Choroid plexus epithelial cell (primary cell): ENCODE measurements around the gene CAD.
"Not testable (repeated sequence)": the region's sequence is repeated elsewhere in the genome, so short reads cannot be mapped to it uniquely, and the experiment has no call there.

Source experiments
- DNase-seq: peaks from one replicate; pipeline ENCODE4 v3.0.0-alpha.2; 2010; ENCODE audit warnings: low read depth
- H3K4me3 ChIP-seq: 2 replicates; pipeline ENCODE4 v1.5.1; 2011; ENCODE audit warnings: low read depth, mild to moderate bottlenecking, control low read depth, low read length, moderate library complexity
- TF ChIP-seq, protein P1 (sequence below): conservative IDR thresholded peaks from 2 replicates; pipeline ENCODE4 v1.5.1; 2011; ENCODE audit warnings: low read depth, mild to moderate bottlenecking, control low read depth, inconsistent platforms, low read length, moderate library complexity

Gene CAD

DNA sequence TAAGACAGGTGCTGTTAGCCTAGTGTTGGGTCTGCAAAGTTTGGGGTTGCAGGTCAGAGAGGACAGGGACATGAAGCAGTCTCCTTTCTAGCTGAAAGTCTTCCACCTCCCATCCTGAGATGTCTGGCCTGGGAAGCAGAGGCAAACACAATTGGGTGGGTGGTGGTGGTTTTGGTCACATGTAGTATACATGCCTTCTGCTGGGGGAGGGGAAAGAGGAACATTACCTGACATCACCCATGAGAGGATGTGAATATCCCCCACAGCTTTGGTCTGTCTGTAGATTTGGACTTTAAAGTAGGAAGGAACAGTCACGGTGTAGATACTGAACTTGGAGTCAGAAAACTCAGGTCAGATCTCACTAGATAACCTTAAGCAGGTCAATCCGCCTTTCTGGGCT, 53.5 kb downstream of the CAD start:
- H3K4me3 ChIP-seq: no peak overlapping the region
- TF ChIP-seq, protein P1, sequence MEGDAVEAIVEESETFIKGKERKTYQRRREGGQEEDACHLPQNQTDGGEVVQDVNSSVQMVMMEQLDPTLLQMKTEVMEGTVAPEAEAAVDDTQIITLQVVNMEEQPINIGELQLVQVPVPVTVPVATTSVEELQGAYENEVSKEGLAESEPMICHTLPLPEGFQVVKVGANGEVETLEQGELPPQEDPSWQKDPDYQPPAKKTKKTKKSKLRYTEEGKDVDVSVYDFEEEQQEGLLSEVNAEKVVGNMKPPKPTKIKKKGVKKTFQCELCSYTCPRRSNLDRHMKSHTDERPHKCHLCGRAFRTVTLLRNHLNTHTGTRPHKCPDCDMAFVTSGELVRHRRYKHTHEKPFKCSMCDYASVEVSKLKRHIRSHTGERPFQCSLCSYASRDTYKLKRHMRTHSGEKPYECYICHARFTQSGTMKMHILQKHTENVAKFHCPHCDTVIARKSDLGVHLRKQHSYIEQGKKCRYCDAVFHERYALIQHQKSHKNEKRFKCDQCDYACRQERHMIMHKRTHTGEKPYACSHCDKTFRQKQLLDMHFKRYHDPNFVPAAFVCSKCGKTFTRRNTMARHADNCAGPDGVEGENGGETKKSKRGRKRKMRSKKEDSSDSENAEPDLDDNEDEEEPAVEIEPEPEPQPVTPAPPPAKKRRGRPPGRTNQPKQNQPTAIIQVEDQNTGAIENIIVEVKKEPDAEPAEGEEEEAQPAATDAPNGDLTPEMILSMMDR: no peak
- no peak for DNase-seq

DNA sequence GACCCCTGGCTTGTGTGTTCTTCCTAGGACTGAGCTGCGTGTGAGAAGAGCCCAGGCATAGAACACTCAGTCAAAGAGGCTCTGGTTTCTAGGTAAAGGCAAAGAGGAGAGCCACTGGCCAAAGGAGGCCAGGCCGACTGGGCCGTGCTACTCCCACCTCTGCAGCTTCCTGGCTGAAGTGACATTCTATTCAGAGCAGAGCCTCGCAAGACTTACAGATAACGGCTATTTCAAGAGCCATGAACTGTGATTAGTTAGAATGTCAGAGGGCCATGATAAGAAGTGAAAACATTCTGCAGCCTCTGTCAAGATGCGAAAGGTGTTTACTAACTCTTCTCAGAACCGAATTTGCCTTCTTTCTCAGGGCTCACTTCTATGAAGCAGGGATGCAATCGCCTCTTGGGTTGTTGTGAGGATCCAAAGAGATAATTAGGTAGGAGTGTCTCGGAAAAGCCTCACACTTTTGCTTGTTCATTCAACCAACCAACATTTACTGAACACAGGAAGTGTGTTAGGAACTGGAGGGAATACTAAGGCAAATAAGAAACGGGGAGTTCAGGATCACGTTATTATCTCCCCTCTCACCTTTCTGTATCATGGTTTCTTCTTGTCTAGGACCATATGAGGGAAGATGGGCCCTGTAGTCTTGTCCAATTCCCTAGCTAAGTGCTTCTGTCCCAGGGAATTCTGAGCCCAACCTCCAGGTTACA, 54.6 kb downstream of the CAD start:
- no peak for DNase-seq
- no peak overlapping the region for H3K4me3 ChIP-seq
- TF ChIP-seq, protein P1: no peak

DNA sequence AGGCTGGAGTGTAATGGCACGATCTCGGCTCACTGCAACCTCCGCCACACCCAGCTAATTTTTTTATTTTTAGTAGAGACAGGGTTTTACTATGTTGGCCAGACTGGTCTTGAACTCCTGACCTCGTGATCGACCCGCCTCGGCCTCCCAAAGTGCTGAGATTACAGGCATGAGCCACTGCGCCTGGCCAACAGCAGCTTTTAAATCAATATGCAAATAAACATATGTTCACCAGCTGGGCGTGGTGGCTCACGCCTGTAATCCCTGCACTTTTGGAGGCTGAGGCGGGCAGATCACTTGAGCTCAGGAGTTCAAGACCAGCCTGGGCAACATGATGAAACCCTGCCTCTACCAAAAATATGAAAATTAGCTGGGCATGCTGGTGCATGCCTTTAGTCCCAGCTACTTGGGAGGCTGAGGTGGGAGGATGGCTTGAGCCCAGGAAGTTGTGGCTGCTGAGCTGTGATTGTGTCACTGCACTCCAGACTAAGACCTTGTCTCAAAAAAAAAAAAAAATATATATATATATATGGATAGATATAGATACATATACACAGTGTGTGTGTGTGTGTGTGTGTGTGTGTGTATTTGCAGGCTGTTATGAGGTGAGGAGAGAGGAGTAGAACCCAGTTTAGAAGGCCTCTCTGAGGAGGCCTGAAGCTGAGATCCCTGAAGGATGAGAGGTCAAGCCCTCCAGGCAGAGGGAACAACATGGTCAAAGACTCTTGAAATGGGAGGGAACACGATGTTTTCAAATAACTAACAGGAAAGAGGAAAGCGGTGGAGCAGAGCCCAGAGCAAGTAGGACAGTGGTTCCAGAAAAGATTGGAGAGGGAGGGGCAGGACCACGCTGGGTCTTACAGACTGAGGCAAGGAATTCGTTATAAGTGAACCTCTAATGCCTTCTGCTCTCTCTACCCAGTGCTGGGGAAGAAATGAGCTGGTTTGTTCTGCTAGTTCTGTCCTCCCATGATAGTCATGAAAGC, 55.7 kb downstream of the CAD start:
- H3K4me3 ChIP-seq, DNase-seq: not testable (repeated sequence)

DNA sequence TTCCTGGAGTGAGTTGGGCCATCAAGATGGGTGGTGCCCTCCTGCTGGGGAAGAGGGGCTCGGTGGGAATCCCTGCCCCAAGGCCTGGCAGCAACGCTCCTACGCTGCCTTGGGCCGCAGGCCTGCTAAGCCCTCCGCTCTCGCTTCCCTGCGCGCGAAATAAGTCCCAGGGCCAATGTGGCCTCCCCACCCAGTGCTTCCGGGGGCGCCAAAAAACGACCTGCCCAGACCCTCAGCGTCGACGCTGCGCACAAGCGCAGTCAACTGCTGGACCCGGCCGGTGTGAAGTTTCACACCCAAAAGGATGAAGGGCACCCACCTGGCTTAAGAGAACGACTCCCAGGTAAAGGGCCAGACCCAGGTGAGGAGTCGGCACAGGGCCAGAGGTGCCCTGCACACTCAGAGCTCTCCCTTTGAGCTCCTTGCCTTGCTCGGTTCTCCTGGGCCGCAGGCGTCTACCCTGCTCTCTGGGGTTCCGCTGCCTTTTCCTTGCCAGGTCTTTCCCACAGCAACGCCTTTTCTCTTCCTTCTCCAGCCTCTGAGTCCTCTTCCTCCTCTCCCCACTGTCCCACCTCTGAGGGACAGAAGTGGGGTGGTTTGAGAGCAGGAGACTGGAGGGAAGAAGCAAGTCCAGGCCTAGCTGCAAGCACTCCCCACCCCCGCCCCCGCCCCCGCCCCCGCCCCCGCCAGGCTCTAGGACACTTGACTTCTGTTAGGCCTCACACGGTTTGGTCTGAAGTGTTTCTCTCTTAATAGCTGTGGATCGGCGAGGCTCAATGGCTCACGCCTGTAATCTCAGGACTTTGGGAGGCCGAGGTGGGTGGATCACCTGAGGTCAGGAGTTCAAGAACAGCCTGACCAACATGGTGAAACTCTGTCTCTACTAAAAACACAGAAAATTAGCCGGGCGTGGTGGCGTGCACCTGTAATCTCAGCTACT, 58.3 kb downstream of the CAD start, which contains the start of gene DNAJC5G:
Gene DNAJC5G, plus strand, starts transcription at position 223 of the 940 bp plus-strand sequence. CDS start 1,296 bp downstream, outside the sequence.
- TF ChIP-seq, protein P1: no peak
- no peak for DNase-seq
- no peak within 1 kb of the TSS for H3K4me3 ChIP-seq

DNA sequence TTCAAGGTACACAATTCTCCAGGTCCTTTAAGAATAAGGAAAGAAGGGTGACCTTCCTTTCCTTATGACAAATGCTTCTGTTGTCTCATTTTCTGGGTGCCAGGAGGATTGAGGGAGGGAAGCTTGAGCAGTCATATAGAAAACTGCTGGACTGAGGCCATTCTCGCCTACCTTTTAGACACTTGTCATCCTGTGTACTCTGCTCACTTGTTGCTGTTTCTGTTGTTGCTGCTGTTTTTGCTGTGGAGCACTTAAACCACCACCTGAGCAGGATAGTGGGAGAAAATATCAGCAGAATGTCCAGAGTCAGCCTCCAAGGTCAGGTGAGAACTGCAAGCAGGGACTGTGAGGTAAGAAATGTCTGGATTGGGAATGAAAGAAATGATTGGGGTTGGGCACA, 60.8 kb downstream of the CAD start:
- H3K4me3 ChIP-seq: no peak overlapping the region
- TF ChIP-seq, protein P1: no peak
- DNase-seq: no peak

DNA sequence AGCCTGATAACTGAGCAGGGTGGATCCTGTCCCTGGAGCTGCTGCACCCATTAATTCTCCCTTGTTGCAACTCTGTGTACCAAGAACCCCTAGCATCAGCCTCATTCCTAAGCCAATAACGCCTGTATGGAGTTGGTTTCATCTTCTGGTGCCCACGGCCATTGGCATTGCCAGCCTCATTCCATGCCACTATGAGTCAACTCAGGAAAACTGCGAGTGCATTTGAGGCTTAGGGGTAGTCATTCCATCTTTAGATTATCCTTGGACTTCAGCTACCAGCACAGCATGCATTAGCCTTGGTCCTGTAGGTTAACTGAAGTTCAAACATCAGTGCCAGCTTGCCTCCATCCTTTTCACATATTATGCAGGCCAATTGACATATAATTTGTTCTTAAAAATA, 63.7 kb downstream of the CAD start:
- no peak overlapping the region for H3K4me3 ChIP-seq
- TF ChIP-seq, protein P1: no peak

More for the DNA sequence above, 63.7 kb downstream of the CAD start:
- DNase-seq: no peak
